GM21528 (cell line): ENCODE results near the gene AKAP13.
A peak's percentile ranks its signal among the peaks of the same experiment; 100 is the strongest.
"Not testable (repeated sequence)": the region's sequence is repeated elsewhere in the genome, so short reads cannot be mapped to it uniquely, and the experiment has no call there.

ENCODE experiments used
- ATAC-seq: cut with Tn5 transposase; IDR thresholded peaks from one replicate; pipeline ENCODE4 v1.9.1; 2021; ENCODE audit warnings: mild to moderate bottlenecking, moderate library complexity; ENCODE audit not compliant: unreplicated experiment, low FRiP score

The AKAP13 gene

DNA sequence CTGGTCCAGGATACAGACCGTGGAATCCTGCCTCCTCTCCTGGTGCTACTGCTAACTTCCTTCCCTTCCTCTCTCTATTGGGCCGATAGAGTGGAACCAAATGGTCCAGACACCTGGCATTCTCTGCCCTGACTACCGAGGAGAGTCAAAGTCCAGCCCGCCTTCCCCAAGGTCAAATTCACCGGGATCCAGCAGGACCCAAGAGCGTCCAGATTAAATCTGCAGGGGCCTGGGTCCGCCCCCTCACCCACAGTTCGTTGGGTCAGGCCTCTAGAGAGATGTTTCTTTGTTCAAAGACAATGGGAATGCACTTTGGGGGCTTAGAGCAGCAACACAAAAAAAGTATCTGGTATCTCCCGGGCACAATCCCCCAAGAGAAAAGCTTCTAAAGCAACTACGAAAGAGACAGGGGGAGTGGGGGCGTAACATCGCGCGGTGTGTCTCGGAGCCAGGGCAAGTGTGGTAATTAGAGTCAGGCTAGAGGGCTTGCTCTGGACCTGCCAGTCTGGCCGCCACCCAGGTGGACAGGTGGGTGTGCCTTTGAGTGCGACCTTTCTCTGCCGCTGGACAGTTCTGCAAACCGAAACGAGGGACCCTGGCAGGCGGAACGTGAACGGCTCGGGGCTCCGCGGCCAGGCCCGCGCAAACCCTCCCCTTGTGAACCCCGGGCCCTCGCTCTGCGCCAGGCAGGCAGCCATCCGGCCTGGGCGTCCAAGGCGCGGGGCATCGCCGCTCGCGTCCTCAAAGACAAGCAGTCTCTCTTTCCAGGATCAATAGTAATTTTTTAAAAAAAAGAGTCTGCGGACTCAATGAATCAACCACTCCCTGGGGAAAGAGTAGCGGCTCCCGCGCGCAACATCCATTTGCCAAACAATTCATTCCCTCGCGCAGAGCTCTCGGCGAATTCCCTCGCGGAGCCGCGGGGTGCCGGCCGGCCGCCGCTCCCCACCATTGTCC, 413.5 kb downstream of the AKAP13 start:
- ATAC-seq: peak; percentile 55

- peak; percentile 99 for ATAC-seq
These were observed 414.4 kb downstream of the AKAP13 start, which contains the start of gene KLHL25 for GRCh38 chr15:85794598-85795336. KLHL25 (minus strand) TSS chr15:85794925; CDS start chr15:85769810, 25,115 bp downstream.

DNA sequence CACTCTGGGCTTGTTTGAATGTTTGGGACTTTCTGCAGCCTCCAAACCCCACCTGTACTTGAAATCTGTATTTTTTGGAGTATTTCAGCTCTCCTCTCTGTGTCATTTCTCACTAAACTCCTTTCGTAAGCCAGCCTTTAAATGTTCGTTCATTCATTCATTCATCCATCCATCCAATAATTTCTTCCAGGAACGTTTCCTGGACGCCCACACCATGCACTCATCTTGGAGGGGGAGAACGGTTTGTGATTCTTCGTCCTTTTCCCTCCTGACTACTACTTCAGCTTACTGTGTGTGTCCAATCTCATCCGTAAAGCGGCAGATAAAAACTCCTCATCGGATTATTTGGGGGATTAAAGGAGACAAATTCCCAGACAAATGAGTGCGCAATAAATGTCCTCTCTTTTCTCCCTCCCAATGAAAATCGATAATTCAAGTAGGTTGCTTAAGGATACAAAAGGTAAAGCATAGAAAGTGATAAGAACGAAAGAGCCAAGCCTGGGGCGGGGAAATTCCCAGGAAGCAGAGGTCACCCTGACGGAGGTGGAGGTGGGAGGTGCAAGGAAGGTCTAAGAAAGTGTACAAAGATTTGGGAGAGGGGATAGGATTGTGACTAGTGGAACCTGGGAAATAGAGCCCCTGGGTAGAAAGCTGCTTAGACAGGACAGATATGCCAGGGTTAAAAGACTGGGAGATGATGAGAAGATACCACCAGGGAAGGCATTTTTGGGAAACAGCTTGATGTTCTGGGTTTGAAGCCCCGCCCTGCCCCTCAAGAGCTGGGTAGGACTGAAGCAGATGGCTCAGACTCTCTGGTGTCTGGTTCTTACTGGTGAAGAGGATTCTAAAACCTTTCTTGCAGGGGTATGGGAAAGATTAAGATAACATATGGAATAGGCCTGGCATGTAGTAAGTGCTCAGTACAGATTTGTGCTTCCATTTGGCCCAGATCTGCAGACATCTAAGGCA, 415.2 kb downstream of the AKAP13 start:
- ATAC-seq: no peak

- ATAC-seq: not testable (repeated sequence)
These were observed 416.0 kb downstream of the AKAP13 start for GRCh38 chr15:85796371-85796770.
